ENCODE data around the gene DPP10. TPM values are rescaled to one million over a fixed set of nuclear protein-coding genes. Genes with fewer than 3 reads are reported as not detected.

DPP10 gene
- total RNA-seq, 1 experiment from 2014 or later: not detected

DNA sequence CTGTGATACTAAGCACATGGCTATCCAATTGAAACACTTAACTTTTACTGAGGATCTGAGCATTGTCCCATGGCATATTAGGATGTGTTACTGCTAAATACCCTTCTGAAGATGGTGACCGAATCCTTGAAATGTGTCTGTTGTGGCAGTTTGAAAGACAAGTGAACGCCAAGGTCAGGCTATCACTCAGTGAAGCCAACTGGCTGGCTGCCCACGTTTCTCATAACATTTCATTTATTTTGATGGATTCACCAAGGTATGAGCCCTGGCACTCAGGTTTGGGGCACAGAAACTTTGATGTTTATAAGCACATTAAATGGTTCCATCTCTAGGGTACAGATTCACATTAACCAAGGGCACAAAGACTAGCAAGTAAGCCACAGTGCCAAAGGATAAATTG lies 850.3 kb downstream of the DPP10 start:
- POLR2A ChIA-PET: no interaction called here
- intact Hi-C loops (cut with micrococcal nuclease): no loop called here
- peaks cover 14% of the 10 kb centered on the region for H3K9me3 Mint-ChIP-seq (ENCODE audit: unreplicated experiment)
- no peaks in the 10 kb centered on the region for H3K27me3 Mint-ChIP-seq (ENCODE audit: insufficient read depth, unreplicated experiment)
- H3K4me3 Mint-ChIP-seq (ENCODE audit: unreplicated experiment): no peak overlapping the region
- no peaks in the 10 kb centered on the region for H3K36me3 Mint-ChIP-seq (ENCODE audit: insufficient read depth, unreplicated experiment)
- no TSS peak for BruUV-seq (replicated peaks)
- H3K27ac Mint-ChIP-seq (ENCODE audit: low read depth, unreplicated experiment): no peak overlapping the region
- CTCF ChIA-PET: no interaction called here
- H3K4me1 Mint-ChIP-seq (ENCODE audit: insufficient read depth, unreplicated experiment): peaks cover 5% of the 10 kb centered on the region
- no peak for DNase-seq (ENCODE audit: unreplicated experiment)
- TF ChIP-seq, protein P1, sequence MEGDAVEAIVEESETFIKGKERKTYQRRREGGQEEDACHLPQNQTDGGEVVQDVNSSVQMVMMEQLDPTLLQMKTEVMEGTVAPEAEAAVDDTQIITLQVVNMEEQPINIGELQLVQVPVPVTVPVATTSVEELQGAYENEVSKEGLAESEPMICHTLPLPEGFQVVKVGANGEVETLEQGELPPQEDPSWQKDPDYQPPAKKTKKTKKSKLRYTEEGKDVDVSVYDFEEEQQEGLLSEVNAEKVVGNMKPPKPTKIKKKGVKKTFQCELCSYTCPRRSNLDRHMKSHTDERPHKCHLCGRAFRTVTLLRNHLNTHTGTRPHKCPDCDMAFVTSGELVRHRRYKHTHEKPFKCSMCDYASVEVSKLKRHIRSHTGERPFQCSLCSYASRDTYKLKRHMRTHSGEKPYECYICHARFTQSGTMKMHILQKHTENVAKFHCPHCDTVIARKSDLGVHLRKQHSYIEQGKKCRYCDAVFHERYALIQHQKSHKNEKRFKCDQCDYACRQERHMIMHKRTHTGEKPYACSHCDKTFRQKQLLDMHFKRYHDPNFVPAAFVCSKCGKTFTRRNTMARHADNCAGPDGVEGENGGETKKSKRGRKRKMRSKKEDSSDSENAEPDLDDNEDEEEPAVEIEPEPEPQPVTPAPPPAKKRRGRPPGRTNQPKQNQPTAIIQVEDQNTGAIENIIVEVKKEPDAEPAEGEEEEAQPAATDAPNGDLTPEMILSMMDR (IDR thresholded peaks at IDR 0.05; ENCODE audit: unreplicated experiment): no peak

DNA sequence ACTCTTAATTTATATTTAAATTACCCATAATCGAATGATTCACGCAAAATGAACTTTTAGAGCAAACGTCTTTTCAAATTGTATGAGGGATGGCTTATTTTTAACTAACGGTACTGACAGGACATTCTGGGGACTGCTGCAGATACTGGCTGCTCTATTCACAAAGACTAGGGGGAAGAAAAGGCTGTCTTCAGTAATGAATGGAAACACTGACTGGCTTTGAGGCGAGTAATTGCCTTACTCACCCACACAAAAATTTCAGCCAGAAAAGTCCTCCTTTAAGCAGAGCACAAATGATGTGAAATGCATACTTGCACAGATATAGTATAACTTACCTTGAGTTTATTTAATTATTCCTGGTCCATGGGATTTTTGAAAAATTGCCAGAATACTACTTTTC lies 852.6 kb downstream of the DPP10 start:
- DNase-seq (ENCODE audit: unreplicated experiment): no peak
- Mint-ChIP-seq H3K4me3 (ENCODE audit: unreplicated experiment) (no peak overlapping the region), H3K9me3 (ENCODE audit: unreplicated experiment) (peaks cover 10% of the 10 kb centered on the region), H3K27ac (ENCODE audit: low read depth, unreplicated experiment) (no peak overlapping the region), H3K27me3 (ENCODE audit: insufficient read depth, unreplicated experiment) (no peaks in the 10 kb centered on the region), H3K4me1 (ENCODE audit: insufficient read depth, unreplicated experiment) (peaks cover 5% of the 10 kb centered on the region), H3K36me3 (ENCODE audit: insufficient read depth, unreplicated experiment) (no peaks in the 10 kb centered on the region)
- TF ChIP-seq, protein P1 (IDR thresholded peaks at IDR 0.05; ENCODE audit: unreplicated experiment): no peak
- no TSS peak for BruUV-seq (replicated peaks)
- ChIA-PET POLR2A (no interaction called here), CTCF (no interaction called here)
- intact Hi-C loops (cut with micrococcal nuclease): no loop called here

DNA sequence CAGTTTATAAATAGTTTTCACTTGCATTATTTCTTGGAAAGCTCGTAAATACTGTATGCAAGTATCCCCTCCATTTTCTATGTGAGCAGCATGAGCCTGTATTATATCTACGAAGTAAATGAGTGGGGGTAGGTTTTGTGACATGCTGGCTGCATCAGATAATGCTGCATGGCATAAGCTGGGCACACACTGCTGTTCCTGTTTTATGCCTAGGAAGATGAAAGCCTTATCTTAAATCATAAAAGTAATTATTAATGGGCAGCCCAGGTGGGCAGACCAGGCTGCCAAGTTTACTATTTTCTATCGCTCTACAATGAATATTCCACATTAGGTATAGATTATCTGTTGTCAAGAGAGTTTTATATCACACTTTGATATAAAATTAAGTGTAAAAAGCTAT lies 854.6 kb downstream of the DPP10 start:
- no peaks in the 10 kb centered on the region for H3K36me3 Mint-ChIP-seq (ENCODE audit: insufficient read depth, unreplicated experiment)
- H3K9me3 Mint-ChIP-seq (ENCODE audit: unreplicated experiment): peaks cover 14% of the 10 kb centered on the region
- peaks cover 5% of the 10 kb centered on the region for H3K4me1 Mint-ChIP-seq (ENCODE audit: insufficient read depth, unreplicated experiment)
- TF ChIP-seq, protein P1 (IDR thresholded peaks at IDR 0.05; ENCODE audit: unreplicated experiment): no peak
- intact Hi-C loops (cut with micrococcal nuclease): no loop called here
- ChIA-PET CTCF (no interaction called here), POLR2A (no interaction called here)
- H3K4me3 Mint-ChIP-seq (ENCODE audit: unreplicated experiment): no peak overlapping the region
- H3K27ac Mint-ChIP-seq (ENCODE audit: low read depth, unreplicated experiment): no peak overlapping the region
- H3K27me3 Mint-ChIP-seq (ENCODE audit: insufficient read depth, unreplicated experiment): no peaks in the 10 kb centered on the region
- BruUV-seq (replicated peaks): no TSS peak
- no peak for DNase-seq (ENCODE audit: unreplicated experiment)

DNA sequence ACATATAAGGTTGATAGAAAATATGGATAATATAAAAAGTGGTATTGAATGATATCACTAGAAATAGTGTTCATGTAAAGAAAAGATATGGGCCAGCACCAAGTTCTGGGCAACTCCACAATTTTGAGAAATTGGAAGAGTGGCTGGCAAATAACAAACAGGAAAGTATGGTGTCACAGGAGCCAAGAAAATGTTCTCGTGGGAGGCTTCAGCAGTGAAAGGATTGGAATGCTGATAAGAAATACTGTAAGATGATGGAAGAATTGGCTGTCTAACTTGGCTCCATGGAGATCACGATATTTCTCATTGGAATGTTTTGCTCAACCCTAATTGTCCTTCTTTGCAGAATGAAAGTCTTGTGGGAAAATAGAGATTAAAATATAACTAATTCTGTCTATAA lies 856.8 kb downstream of the DPP10 start:
- Mint-ChIP-seq H3K36me3 (ENCODE audit: insufficient read depth, unreplicated experiment) (no peaks in the 10 kb centered on the region), H3K9me3 (ENCODE audit: unreplicated experiment) (peaks cover 15% of the 10 kb centered on the region), H3K27ac (ENCODE audit: low read depth, unreplicated experiment) (no peak overlapping the region), H3K4me3 (ENCODE audit: unreplicated experiment) (no peak overlapping the region), H3K4me1 (ENCODE audit: insufficient read depth, unreplicated experiment) (no peaks in the 10 kb centered on the region), H3K27me3 (ENCODE audit: insufficient read depth, unreplicated experiment) (no peaks in the 10 kb centered on the region)
- TF ChIP-seq, protein P1 (IDR thresholded peaks at IDR 0.05; ENCODE audit: unreplicated experiment): no peak
- POLR2A ChIA-PET: no interaction called here
- BruUV-seq (replicated peaks): no TSS peak
- CTCF ChIA-PET: no interaction called here
- intact Hi-C loops (cut with micrococcal nuclease): no loop called here
- no peak for DNase-seq (ENCODE audit: unreplicated experiment)

Measured in MCF 10A (cell line).